Psoas muscle (tissue), 8 donors: Measurements from ENCODE around the gene HMG20B. TPM values are rescaled to one million over a fixed set of nuclear protein-coding genes. Genes with fewer than 3 reads are reported as not detected.

Source experiments
- ATAC-seq, 4 donors: fragments of 200-7000 bp; cut with Tn5 transposase; one replicate each; pipeline ENCODE4 v1.9.1; 2020; ENCODE audit warnings: moderate library complexity in 3 of 4, mild to moderate bottlenecking in 2 of 4
- DNase-seq, 2 donors: peaks; one replicate each; pipeline ENCODE4 v3.0.0-alpha.2; 2020
- H3K27ac ChIP-seq: fragments of 200-600 bp; one replicate; pipeline ENCODE4 v1.8.0; 2022
- H3K27me3 ChIP-seq, 3 donors: fragments of 200-600 bp in 1 of 3; one replicate each; pipeline versions ENCODE4 v1.6.1 to v1.8.0; 2013 to 2022; ENCODE audit warnings: low read length in 2 of 3, mild to moderate bottlenecking in 2 of 3, moderate library complexity in 1 of 3; ENCODE audit not compliant: insufficient read depth in 3 of 3
- H3K36me3 ChIP-seq, 2 donors: fragments of 200-600 bp in 1 of 2; one replicate each; pipeline versions ENCODE4 v1.6.1 to v1.8.0; 2013 to 2022; ENCODE audit warnings: low read depth in 1 of 2, mild to moderate bottlenecking in 1 of 2, moderate library complexity in 1 of 2; ENCODE audit not compliant: insufficient read depth in 1 of 2
- H3K4me1 ChIP-seq: fragments of 200-600 bp; one replicate; pipeline ENCODE4 v1.8.0; 2022
- H3K4me3 ChIP-seq: fragments of 200-600 bp; one replicate; pipeline ENCODE4 v1.8.0; 2022; ENCODE audit warnings: mild to moderate bottlenecking
- H3K9me3 ChIP-seq: fragments of 200-600 bp; one replicate; pipeline ENCODE4 v1.8.0; 2022
- CTCF ChIP-seq: fragments of 200-600 bp; IDR thresholded peaks from one replicate; pipeline ENCODE4 v1.8.0; 2022; ENCODE audit warnings: antibody characterized with exemption
- whole genome bisulfite sequencing, 3 donors: extraction: QIAGEN DNeasy Blood & Tissue Kit; methylation state at CpG; one replicate each; pipeline versions ENCODE4 v1.1.6 to v1.1.7; 2013; 5-methylcytosine and 5-hydroxymethylcytosine counted together
- intact Hi-C, 2 donors: fragments of 100-400 bp; cut with DNase I; formaldehyde crosslinking; loops; one replicate each; pipeline versions ENCODE4 v1.11.0 to v1.14.2; 2022
- polyA plus RNA-seq, 3 donors: library from polyadenylated mRNA; stranded (reverse); fragments of 200-250 nt; gene quantifications; one replicate each; pipeline ENCODE4 v1.2.3, GENCODE V29; 2013
- total RNA-seq, 4 donors: library from RNA; stranded (reverse); fragmentation: NEBNext Ultra II Directional in 2 of 4; extraction: Animal tissue kit (Norgen Biotek cat#: 25700) in 2 of 4; gene quantifications; one replicate each; pipeline versions ENCODE4 v1.2.1 to v1.2.4, GENCODE V29; 2021 to 2023
- donor health status: healthy with polysubstance abuse.
- donor health status: DM: no; HTN: no; CAD: no; lungs with moderate emphysema.
- donor health status: Bipolar disorder and iron deficiency.
- donor health status: healthy.
- donor health status: DM: yes; HTN: yes; CAD: no.
- donor health status: DM: no; HTN: no; CAD: no.
- donor health status: DM: no; HTN: no; CAD: no.
- donor health status: DM: yes; HTN: yes; CAD: no.

HMG20B gene
- total and polyA plus RNA-seq, 7 donors, result 14.3 to 27.2 (median 24.7) TPM

GRCh38 chr19:3612330-3612729, 39.6 kb downstream of the HMG20B start:
- intact Hi-C loops, result loop anchor here in 1 of 2 donors (10.0 kb wide), 1 partner anchor 308 kb away; no protein-coding TSS in a partner anchor
- no peak for ATAC-seq
- TF ChIP-seq CTCF, result no peak
- Histone ChIP-seq H3K4me1 (peaks cover 5% of the 10 kb centered on the region), H3K27me3 (peaks cover 0 to 3% (median 2%) of the 10 kb centered on the region in 3 donors), H3K36me3 (peaks cover 0 to 48% of the 10 kb centered on the region in 2 donors), H3K27ac (no peak overlapping the region), H3K9me3 (no peaks in the 10 kb centered on the region), H3K4me3 (no peak overlapping the region)
- DNase-seq, result no peak
- 97 to 98% (median 97%) methylated on average over 27 to 33 of the region's 33 CpGs for WGBS, 3 donors

- Histone ChIP-seq H3K9me3 (no peaks in the 10 kb centered on the region), H3K36me3 (peaks cover 0 to 53% of the 10 kb centered on the region in 2 donors), H3K27ac (no peak overlapping the region), H3K27me3 (no peaks in the 10 kb centered on the region), H3K4me3 (no peak overlapping the region), H3K4me1 (peaks cover 5% of the 10 kb centered on the region)
- ATAC-seq (no peak), DNase-seq (no peak)
- WGBS, 3 donors, result 84 to 91% (median 85%) methylated on average over 66 to 79 of the region's 79 CpGs
- intact Hi-C loops, result loop anchor here in 1 of 2 donors (10.0 kb wide), 1 partner anchor 308 kb away; no protein-coding TSS in a partner anchor
- no peak for TF ChIP-seq CTCF
Measured at GRCh38 chr19:3612901-3613741, 40.4 kb downstream of the HMG20B start.

- H3K9me3 ChIP-seq, result no peaks in the 10 kb centered on the region
- 92 to 96% (median 92%) methylated on average over 29 to 39 of the region's 39 CpGs for WGBS, 3 donors
- peaks cover 7% of the 10 kb centered on the region for H3K4me1 ChIP-seq
- no peaks in the 10 kb centered on the region for H3K27me3 ChIP-seq
- no peak for DNase-seq
- H3K4me3 ChIP-seq, result no peak overlapping the region
- no peak overlapping the region for H3K27ac ChIP-seq
- intact Hi-C loops, result loop anchor here in 1 of 2 donors (10.0 kb wide), 1 partner anchor 309 kb away; no protein-coding TSS in a partner anchor
- TF ChIP-seq CTCF, result no peak
- no peak for ATAC-seq
- peaks cover 0 to 57% of the 10 kb centered on the region in 2 donors for H3K36me3 ChIP-seq
Measured at GRCh38 chr19:3613818-3614661, 41.3 kb downstream of the HMG20B start.

GRCh38 chr19:3614858-3615505, 42.2 kb downstream of the HMG20B start:
- DNase-seq (no peak), ATAC-seq (no peak)
- H3K36me3 ChIP-seq, result peaks cover 0 to 62% of the 10 kb centered on the region in 2 donors
- H3K4me1 ChIP-seq, result peaks cover 7% of the 10 kb centered on the region
- no peaks in the 10 kb centered on the region for H3K9me3 ChIP-seq
- H3K27ac ChIP-seq, result no peak overlapping the region
- TF ChIP-seq CTCF, result no peak
- no peaks in the 10 kb centered on the region for H3K27me3 ChIP-seq
- no peak overlapping the region for H3K4me3 ChIP-seq
- intact Hi-C loops, result loop anchor here (5.0 to 10.0 kb wide), 2 partner anchors 38 to 310 kb away; no protein-coding TSS in a partner anchor
- WGBS, 3 donors, result 88 to 93% (median 90%) methylated on average over 17 to 18 of the region's 18 CpGs
